Measurements from ENCODE around the gene NTRK2. TPM values are rescaled to one million over a fixed set of nuclear protein-coding genes. Genes with fewer than 3 reads are reported as not detected.

The NTRK2 gene
- total RNA-seq, 2 experiments from 2014 or later: 0.06 TPM; not detected in 1

GRCh38 chr9:84875193-84875592 lies 205.7 kb downstream of the NTRK2 start:
- no peak for DNase-seq (ENCODE audit: low spot score)
- no peaks in the 10 kb centered on the region for H3K79me2 ChIP-seq (ENCODE audit: insufficient read depth, low read depth, low read length)

GRCh38 chr9:84879631-84880030 lies 210.1 kb downstream of the NTRK2 start:
- Histone ChIP-seq H3K27ac (ENCODE audit: low read depth, low read length, poor library complexity, severe bottlenecking) (no peak overlapping the region), H3K4me2 (ENCODE audit: low read length) (no peak overlapping the region), H2AFZ (ENCODE audit: low read length) (no peak overlapping the region), H3K4me1 (ENCODE audit: insufficient read depth, low read length, poor library complexity, severe bottlenecking) (no peaks in the 10 kb centered on the region), H3K36me3 (ENCODE audit: insufficient read depth, low read length) (no peaks in the 10 kb centered on the region), H4K20me1 (ENCODE audit: insufficient read depth, low read length) (no peaks in the 10 kb centered on the region), H3K9me2 (ENCODE audit: insufficient read depth, low read length) (no peaks in the 10 kb centered on the region), H3K79me2 (ENCODE audit: insufficient read depth, low read depth, low read length) (no peaks in the 10 kb centered on the region), H3K9me3 (ENCODE audit: low read length) (no peaks in the 10 kb centered on the region), H3K4me3 (ENCODE audit: low read depth, low read length, poor library complexity, severe bottlenecking) (no peak overlapping the region)
- ChIA-PET CTCF (ENCODE audit: unreplicated experiment) (no interaction called here), POLR2A (no interaction called here)
- intact Hi-C loops (cut with micrococcal nuclease; ENCODE audit: unreplicated experiment): no loop called here
- no TSS peak for BruUV-seq (replicated peaks)
- TF ChIP-seq EZH2phosphoT487 (IDR thresholded peaks at IDR 0.05; ENCODE audit: borderline replicate concordance, low read depth, low read length): no peak
- TF ChIP-seq, protein P1, sequence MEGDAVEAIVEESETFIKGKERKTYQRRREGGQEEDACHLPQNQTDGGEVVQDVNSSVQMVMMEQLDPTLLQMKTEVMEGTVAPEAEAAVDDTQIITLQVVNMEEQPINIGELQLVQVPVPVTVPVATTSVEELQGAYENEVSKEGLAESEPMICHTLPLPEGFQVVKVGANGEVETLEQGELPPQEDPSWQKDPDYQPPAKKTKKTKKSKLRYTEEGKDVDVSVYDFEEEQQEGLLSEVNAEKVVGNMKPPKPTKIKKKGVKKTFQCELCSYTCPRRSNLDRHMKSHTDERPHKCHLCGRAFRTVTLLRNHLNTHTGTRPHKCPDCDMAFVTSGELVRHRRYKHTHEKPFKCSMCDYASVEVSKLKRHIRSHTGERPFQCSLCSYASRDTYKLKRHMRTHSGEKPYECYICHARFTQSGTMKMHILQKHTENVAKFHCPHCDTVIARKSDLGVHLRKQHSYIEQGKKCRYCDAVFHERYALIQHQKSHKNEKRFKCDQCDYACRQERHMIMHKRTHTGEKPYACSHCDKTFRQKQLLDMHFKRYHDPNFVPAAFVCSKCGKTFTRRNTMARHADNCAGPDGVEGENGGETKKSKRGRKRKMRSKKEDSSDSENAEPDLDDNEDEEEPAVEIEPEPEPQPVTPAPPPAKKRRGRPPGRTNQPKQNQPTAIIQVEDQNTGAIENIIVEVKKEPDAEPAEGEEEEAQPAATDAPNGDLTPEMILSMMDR (conservative IDR thresholded peaks at IDR 0.05; ENCODE audit: low read length): no peak
- no peak for DNase-seq (ENCODE audit: low spot score)

More at GRCh38 chr9:84875193-84875592, 205.7 kb downstream of the NTRK2 start:
- H4K20me1 ChIP-seq (ENCODE audit: insufficient read depth, low read length): no peaks in the 10 kb centered on the region
- H3K4me1 ChIP-seq (ENCODE audit: insufficient read depth, low read length, poor library complexity, severe bottlenecking): no peaks in the 10 kb centered on the region
- H3K4me2 ChIP-seq (ENCODE audit: low read length): no peak overlapping the region
- intact Hi-C loops (cut with micrococcal nuclease; ENCODE audit: unreplicated experiment): no loop called here
- H3K9me2 ChIP-seq (ENCODE audit: insufficient read depth, low read length): no peaks in the 10 kb centered on the region
- no peak overlapping the region for H2AFZ ChIP-seq (ENCODE audit: low read length)
- H3K36me3 ChIP-seq (ENCODE audit: insufficient read depth, low read length): no peaks in the 10 kb centered on the region
- no peak for TF ChIP-seq EZH2phosphoT487 (IDR thresholded peaks at IDR 0.05; ENCODE audit: borderline replicate concordance, low read depth, low read length)
- TF ChIP-seq, protein P1 (conservative IDR thresholded peaks at IDR 0.05; ENCODE audit: low read length): no peak
- no peaks in the 10 kb centered on the region for H3K9me3 ChIP-seq (ENCODE audit: low read length)
- H3K27ac ChIP-seq (ENCODE audit: low read depth, low read length, poor library complexity, severe bottlenecking): no peak overlapping the region
- ChIA-PET CTCF (ENCODE audit: unreplicated experiment) (no interaction called here), POLR2A (no interaction called here)
- no TSS peak for BruUV-seq (replicated peaks)
- H3K4me3 ChIP-seq (ENCODE audit: low read depth, low read length, poor library complexity, severe bottlenecking): no peak overlapping the region

DNA sequence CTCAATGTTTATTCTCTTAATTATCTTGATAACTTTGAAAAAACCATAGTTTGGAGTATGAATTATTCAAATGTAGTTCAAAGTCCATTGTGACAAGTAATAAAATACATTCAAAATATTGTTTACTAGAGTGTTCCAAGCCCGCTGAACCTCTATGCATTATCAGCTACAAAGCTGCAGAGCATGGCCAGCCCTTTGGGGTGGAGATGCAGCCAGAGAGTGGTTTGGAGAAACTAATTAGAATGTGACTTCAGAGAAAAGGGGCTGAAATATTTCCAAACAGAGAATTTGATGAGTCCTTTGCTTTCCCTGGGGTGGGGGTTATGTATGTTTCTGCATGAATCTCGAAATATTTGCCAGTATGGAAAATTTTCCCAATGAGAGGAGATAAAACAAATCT lies 211.3 kb downstream of the NTRK2 start:
- H4K20me1 ChIP-seq (ENCODE audit: insufficient read depth, low read length): no peaks in the 10 kb centered on the region
- no peaks in the 10 kb centered on the region for H3K79me2 ChIP-seq (ENCODE audit: insufficient read depth, low read depth, low read length)
- no TSS peak for BruUV-seq (replicated peaks)
- H2AFZ ChIP-seq (ENCODE audit: low read length): no peak overlapping the region
- ChIA-PET POLR2A (no interaction called here), CTCF (ENCODE audit: unreplicated experiment) (no interaction called here)
- H3K27ac ChIP-seq (ENCODE audit: low read depth, low read length, poor library complexity, severe bottlenecking): no peak overlapping the region
- no peak overlapping the region for H3K4me3 ChIP-seq (ENCODE audit: low read depth, low read length, poor library complexity, severe bottlenecking)
- no peaks in the 10 kb centered on the region for H3K9me2 ChIP-seq (ENCODE audit: insufficient read depth, low read length)
- H3K4me1 ChIP-seq (ENCODE audit: insufficient read depth, low read length, poor library complexity, severe bottlenecking): no peaks in the 10 kb centered on the region
- no peak for DNase-seq (ENCODE audit: low spot score)
- TF ChIP-seq, protein P1 (conservative IDR thresholded peaks at IDR 0.05; ENCODE audit: low read length): no peak
- TF ChIP-seq EZH2phosphoT487 (IDR thresholded peaks at IDR 0.05; ENCODE audit: borderline replicate concordance, low read depth, low read length): no peak
- no peaks in the 10 kb centered on the region for H3K9me3 ChIP-seq (ENCODE audit: low read length)
- H3K4me2 ChIP-seq (ENCODE audit: low read length): no peak overlapping the region
- no peaks in the 10 kb centered on the region for H3K36me3 ChIP-seq (ENCODE audit: insufficient read depth, low read length)
- intact Hi-C loops (cut with micrococcal nuclease; ENCODE audit: unreplicated experiment): no loop called here

Data from OCI-LY7 (cell line).